HG03354 (cell line): ENCODE results near the gene TOR2A.
"Not testable (repeated sequence)": the region's sequence is repeated elsewhere in the genome, so short reads cannot be mapped to it uniquely, and the experiment has no call there.

ENCODE experiments used
- ATAC-seq: cut with Tn5 transposase; IDR thresholded peaks from one replicate; pipeline ENCODE4 v1.9.1; 2021; ENCODE audit warnings: mild to moderate bottlenecking; ENCODE audit not compliant: unreplicated experiment, poor library complexity, severe bottlenecking

The TOR2A gene

DNA sequence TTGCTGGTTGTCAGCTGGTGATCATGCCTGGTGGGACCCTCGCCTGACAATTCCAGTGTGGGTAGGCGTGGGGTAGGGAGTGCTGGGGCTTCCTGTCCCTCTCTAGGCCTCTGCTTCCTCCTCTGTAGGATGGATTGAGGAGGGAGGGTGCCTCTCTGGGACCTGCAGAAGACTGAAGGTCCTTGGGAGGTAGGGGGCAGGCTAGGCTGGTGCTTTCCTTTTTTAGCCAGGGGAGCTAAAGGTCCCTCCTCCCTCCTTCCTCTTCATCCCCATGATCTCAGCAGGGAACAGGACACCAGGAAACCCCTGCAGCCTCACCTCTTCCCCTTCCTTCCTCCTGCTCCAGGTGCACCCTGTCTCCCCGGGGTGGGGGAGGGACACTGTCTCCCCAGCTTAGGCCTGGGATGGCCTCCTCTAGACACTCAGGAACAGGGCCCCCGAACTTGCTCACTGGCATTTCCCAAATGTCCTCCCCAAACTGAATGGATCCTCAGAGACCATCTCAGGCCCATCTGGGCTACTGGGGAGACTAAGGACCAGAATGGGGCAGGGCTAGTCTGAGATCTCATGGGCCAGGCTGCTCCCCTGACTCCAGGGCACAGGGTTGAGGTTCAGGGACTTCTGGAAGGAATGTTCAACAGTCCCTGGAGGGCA, 35.0 kb upstream of the TOR2A start:
- no peak for ATAC-seq

DNA sequence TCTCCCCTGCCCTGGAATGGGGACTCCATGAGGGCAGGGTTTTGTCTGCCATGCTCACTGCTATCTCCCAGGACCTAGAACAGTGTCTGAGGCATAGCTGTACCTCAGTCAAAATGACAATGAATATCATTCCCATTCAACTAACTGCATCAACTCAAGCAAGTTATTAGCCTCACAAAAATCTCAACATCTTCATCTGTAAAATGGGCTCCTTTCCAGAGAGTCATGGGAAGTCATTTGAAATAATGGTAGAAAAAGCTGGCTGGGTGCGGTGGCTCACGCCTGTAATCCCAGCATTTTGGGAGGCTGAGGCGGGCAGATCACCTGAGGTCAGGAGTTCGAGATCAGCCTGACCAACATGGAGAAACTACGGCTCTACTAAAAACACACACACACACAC, 34.0 kb upstream of the TOR2A start:
- no peak for ATAC-seq

DNA sequence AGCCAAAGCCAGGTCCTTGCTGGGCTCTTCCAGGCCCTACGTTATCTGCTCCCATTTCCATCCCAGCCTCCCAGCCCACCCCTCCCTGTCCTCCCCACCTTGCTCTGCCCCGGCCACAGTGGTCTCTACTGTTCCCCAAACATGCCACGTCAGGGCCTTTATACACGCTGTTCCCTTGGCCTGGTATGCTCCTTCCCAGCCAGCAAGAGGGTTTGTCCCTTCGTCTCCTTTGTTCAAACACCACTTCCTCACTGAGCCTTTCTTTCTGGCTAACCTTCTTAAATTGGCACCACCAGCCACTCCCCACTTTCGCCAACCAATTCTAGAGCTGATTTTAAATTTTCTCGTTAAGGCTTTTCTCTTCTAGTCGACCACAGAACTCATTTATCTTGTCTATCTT, 33.6 kb upstream of the TOR2A start:
- no peak for ATAC-seq

DNA sequence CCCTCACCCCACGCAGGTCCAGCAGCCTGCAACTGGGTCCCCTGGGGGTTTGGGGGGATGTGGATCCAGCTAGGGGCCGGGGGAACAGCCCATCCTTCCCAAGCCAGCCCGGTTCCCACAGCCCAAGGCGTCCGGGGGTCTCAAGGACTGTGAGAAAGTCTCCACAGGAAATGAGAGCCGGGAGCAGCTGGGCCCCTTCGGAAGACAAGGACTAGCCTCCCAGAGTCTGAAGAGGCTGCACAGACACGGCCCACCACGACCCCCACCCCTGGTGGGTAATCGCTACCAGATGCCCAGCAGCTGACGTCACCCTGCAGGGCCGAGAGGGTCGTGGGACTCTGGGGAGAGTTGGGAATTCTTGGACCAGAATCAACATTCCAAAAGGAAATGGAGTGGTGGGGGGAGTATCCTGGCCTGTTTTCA, 32.8 kb upstream of the TOR2A start:
- ATAC-seq: no peak

DNA sequence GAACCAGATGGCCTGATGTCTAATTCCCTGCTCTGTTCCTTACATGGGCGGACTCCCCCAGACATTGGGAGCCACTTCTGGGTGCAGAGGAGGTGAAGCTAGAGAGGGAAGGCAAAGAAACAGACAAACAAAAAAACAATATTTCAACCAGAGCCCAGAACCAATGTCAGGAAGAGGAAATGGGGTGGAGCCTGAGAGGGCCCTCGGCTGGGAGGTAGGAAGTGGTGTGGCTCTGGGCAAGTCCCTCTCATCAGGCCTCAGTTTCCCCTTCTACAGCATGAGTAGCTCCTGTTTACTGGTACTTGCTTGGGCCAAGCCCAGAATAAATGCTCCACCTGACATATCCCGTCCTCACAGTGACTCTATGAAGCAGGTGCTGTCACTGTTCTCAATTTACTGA, 32.3 kb upstream of the TOR2A start:
- ATAC-seq: no peak

DNA sequence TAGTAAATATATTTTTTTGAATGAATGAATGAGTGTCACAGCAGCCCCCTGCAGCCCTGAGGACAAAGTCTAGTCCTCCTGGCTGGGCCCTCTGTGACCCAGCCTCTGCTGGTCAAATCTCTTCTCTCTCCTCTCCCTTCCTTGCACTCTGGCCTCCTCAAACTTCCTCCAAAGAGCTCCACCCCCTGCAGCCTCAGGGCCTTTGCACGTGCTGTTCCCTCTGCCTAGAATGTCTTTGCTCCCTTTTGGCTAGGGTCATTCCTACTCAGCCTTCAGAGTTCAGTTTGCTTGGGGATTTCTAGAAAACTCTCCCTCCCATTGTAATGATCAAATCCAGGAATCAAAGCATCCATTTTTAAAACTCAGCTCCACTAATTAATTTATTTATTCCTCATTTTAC, 30.3 kb upstream of the TOR2A start:
- no peak for ATAC-seq

DNA sequence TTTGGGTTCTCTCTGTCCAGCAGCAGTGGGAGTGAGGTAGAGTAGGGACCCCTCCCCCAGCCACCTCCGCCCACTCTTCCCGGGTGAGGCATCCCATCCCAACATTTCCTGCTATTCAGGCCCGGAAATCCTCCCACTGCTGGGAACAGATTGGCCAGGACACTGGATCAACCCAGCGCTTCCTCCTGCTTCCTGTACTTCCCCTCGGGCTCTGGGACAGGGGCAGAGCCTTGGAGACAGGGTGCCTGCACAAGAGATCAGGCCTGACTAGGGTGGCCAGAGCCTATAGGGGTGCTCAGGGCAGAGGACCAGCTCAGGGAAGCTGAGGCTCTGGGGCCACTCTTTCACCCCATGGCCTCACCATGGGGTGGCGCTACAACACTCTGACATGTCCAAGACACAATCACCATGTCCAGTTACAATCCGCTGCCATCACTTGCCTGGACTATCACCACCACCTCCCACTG, 28.9 kb upstream of the TOR2A start:
- no peak for ATAC-seq

DNA sequence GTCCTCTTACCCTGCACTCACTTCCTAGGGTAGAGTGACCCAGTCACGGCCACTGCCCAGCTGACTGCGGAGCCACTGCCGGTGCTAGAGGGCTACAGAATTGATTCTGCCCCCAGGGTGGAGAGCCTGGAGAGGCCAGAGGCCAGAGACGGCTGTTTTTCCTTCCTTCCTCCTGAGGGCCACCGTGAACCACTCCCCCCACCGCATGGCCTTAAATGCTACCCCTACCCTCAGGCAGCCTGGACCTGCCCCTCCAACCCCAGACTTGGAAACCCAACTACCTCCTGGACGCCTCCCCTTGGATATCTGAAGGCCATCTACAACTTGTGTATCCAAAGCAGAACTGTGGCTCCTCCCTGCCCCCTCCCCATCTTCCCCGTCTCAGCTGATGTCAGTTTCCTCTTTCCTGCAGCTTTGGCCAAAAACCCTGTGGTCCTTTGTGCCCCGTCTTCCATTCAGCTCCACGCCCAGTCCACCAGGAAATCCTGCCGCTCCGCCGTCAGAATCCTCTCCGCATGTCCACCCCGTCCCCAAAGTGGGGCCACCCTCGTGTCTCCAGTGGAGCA, 27.1 kb upstream of the TOR2A start:
- no peak for ATAC-seq

DNA sequence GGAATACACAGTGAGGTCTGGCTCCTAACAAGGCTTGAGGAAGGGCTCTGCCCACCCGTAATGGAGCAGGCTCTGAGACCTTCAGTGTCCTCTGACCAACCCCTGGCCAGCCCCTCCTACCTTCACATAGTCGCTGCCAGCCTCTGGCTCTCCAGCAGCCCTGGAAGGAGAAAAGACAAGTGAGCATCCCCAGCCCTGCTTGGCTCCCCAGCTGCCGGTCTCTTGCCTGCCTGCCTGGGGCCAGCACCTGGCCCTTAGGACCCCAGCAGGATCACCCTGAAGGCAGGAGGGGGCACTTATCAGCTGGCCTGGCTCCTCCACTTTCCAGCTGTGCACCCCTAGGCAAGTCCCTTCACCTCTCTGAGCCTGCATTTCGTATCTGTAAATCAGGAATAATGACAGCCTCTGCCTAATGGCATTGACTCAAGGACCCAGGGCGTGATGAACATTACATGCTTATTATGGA, 26.4 kb upstream of the TOR2A start:
- no peak for ATAC-seq

DNA sequence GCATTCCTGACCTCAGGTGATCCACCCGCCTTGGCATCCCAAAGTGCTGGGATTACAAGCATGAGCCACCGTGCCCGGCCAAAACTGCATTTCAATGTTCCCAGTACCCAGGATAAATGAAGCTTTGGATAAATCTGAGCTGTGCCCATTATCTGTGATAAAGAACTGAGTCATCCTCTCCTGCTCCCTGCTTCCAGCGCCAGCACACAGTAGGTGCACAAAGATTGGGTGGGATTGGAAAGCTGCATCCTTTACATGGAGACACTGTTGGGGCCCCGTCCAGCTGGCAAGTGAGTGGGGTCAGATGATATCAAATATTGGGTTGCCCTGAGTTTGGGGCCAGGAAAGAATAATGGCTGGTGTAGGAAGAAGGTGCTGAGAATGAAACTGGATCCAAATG, 26.0 kb upstream of the TOR2A start:
- no peak for ATAC-seq

DNA sequence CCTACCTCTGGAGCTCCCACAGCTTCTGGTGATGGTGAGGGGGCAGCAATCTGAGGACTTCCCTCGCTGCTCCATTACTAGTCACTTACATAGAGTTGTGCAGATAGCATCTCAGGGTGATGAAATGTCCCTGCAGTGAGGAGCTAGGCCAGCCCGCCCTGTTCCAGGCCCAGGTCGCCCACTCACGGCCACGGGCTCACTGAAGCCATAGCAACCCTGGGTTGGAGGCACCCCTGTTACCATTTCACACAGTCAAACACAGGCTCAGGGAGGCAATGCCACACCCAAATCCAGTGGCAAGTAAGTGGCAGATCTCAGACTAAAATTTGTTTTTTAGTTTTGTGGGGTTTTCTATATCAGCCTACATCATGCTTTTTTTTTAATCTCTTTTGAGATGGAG, 23.7 kb upstream of the TOR2A start:
- ATAC-seq: no peak

DNA sequence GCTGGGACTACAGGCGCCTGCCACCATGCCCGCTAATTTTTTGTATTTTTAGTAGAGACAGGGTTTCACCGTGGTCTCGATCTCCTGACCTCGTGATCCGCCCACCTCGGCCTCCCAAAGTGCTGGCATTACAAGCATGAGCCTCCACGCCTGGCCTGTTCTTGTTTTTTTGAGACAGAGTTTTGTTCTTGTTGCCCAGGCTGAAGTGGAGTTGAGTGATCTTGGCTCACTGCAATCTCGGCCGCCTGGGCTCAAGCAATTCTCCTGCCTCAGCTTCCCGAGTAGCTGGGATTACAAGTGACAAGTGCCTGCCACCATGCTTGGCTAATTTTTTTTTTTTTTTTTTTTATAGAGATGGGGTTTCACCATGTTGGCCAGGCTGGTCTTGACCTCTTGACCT, 21.7 kb upstream of the TOR2A start:
- ATAC-seq: not testable (repeated sequence)

DNA sequence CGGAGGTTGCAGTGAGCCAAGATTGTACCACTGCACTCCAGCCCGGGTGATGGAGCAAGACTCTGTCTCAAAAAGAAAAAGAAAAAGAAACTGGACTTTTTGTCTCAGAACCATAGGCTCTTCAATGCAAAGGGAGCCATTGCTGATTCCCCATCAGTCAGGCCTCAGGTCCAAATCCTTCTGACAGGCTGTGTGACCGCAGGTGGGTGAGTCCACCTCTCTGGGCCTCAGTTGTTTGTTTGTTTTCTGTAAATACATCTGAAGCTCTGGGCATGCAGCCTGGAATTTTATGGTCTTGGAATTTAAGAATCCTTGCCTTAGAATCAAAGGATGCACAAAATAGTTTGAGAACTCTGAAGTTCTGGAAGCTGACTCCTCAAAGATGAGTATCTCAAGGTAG, 21.1 kb upstream of the TOR2A start:
- no peak for ATAC-seq

DNA sequence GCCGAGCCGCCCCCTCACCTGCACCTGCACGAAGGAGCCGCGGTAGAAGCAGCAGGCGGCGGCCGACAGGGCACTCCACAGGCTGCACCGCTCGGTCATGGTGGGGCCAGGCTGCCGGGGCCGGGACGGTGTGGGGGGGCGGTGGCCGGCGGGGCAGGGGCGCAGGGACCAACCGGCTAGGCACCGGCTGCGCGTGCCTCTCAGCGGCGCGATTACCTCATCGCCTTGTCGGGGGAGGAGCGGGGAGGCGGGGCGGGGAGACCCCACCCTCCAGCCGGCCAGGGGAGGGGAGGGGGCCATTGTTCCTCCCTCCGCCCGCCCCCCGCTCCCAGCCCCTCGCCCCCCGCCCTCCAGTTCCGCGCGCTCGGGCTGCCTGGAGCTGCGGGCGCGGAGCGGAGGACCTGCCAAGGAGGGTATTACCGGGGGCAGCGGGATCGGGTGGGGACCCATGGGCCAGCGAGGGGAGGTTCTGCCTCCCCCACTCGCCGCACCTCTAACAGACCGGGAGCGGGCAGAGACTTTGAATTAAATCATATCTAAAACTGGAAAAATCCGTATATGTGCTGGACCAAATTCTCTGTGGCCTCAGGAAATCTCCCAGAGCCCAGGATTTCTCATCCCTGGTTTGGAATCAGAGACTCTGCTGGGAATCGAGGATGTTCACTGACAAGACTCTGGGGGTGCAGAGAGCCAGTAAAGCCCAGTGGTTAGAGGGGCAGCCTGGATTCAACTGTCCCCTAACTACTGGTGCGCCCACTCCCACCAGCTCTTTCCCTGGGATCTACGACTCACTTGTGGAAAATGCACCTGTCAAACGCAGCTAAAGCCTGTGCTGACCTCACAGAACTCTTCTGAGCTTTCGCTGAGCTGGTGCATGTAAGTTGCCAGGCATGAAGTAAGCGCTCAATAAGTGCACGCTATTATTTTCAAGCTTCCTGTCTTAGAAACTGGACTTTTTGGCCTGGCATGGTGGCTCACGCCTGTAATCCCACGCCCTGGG, 20.3 kb upstream of the TOR2A start:
- ATAC-seq: no peak

DNA sequence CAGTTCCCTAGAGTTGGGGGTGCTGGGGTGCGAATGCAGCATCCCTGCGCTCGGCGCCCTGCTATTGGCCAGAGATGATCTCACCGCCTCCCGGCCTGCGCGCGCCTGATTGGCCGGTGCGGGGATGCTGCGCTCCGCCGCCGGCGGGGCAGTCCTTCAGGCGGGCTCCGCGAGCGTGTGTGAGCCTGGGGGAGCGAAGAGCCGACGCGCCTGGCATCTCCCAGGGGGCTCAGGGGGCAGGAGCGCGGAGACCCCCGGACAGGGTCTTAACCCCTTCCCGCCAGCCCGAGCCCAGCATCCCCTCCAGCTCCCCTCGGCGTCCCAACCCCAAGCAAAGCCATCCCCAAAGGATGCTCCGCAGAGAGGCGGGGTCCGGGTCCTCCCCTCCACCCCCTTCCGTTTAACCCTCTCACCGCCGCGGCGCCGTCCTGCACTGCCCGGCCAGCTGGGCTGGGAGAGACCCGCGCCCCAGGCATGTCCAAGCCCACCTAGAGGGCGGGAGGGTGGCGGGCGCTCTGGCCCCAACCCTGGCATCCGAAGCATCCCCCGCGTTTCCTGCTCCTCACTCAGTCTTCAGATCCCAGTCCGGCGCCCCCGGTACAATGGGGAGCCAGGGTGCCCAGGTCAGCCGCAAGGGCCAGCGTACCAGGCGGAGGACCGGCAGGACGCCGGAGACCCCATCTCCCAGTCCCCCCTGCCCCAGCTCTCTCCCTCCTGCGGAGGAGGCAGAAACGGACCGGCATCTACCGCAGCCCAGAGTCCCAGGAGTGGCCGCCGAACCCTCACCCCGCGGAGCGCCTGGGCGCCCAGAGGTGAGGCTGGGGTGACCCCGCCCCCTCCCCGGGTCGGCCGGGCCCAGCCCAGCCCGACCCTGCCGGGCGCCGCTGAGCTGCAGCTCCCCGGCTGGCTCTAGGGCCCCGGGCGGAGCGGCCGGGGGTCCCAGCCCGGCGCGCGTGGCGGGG, 19.3 kb upstream of the TOR2A start:
- no peak for ATAC-seq

DNA sequence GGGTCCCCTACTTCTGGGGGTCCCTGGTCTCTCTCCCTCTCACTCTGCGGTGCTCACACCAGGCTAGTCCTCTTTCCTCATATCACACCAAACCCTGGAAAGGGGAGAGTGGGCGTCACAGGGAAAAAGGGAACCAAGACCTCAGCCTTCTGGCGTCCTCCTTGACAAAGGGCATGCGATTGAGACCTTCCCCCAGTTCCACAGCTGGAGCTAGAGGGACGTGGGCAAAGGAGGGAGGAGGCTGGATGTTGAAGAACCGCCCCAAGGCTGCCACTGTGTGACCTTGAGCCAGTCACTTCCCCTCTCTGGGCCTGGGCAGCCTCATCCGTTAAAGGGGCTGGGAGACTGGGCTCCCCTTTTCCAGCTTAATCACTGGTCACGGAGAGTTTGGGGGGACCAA, 18.5 kb upstream of the TOR2A start:
- no peak for ATAC-seq

DNA sequence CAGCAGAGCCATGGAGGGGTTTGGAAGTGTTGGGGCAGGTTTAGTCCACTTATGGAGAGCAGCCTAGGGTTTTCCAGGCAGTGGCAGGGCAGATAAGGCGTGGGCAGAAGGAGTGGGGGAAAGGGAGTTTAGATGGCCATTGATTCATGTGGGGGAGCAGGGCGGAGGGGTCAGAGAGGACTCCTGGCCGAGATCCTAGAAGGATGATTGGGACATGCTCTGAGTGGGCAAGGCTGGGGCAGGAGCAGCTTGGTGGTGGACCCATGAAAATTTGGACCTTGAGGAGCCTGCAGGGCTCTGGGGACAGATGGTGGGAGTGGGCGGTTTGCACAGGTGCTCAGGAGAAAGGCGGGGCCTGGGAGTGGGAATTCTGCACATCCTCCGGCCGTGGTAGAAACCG, 18.1 kb upstream of the TOR2A start:
- ATAC-seq: no peak

DNA sequence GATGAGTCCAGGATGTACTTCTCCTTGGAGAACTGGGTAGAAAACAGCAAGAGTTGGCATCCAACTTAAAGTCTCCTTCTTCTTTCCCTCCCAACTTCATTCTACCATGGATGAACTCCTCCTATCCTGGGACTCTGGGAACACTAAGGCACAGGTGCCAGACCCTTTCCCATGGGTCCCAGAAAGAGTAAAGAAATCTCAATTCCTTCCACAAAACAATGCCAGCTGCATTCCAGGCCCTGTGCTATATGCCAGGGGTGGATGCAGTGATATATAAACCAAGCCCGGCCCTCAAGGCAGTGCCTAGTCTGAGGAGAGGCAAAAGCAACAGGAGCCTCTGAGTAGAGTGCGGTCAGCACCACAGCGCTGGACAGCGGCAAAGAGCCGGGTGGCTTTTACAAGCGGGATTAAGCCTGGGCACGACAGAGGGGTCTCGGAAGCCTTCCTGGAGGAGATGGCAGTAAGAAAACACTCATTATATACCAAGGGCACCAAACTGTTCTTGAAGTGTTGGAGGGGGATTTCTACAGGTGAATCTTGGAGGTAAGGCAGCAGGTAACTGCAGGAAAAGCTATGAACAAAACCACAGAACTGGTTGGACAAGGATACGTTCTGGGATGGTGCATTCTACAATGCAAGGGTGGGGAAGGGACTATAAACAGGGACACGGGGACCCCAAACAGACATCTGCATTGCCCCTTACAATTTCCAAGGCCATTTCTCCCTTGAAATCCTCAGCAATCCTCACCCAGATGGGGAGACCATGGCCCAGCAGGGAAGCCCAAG, 16.4 kb upstream of the TOR2A start:
- no peak for ATAC-seq
